NCI-H526 treated with DMSO at 0.1 percent for 48 hours (cell line): ENCODE measurements around the gene BTBD9.

Source experiments
- DNase-seq: peaks from one replicate; lab custom pipeline; 2025; lab: John Stamatoyannopoulos, UW

Gene BTBD9

GRCh38 chr6:38287487-38287886, 352.2 kb downstream of the BTBD9 start:
- DNase-seq = no peak

GRCh38 chr6:38284802-38285394, 354.8 kb downstream of the BTBD9 start:
- no peak for DNase-seq

GRCh38 chr6:38283734-38284362, 355.9 kb downstream of the BTBD9 start:
- DNase-seq = no peak

- no peak for DNase-seq
These were observed 356.8 kb downstream of the BTBD9 start for GRCh38 chr6:38282911-38283310.

DNA sequence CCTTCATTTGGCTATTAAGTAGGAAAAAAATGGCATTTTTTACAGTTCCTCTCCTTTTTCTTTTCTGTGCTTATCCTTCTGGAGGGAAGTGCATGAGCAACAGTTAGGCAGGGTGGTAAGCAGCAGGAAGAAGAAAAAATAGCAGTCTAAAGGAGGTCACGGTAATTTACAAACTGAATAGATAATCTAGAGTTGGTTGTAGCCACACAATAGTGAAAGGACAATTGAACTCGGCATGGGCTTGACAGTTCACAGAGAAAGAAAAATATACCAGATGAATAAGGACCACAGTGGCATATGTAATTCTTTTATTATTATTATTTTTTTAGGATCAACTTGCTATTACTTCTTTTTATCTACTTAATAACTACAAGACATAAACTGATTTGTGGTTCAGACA, 358.6 kb downstream of the BTBD9 start:
- no peak for DNase-seq

GRCh38 chr6:38279963-38280588, 359.7 kb downstream of the BTBD9 start:
- no peak for DNase-seq

DNA sequence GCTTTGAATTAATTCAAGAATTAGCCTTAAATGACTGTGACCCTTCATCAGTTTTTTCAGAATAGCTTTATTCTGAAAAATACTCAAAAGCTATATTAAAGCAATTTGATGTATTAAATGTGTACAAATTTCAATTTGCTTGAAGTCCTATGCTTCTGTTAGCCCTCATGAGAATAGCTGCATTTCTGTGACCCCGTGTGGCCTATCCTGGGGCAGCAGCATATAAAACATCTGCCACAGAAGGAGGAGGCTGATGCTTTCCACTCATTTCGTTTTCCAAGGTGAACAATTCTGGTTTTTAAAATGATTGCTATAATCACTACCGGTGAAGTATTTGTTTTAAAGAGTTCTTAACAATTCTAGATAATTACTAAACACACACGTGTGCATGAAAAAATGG, 360.3 kb downstream of the BTBD9 start:
- no peak for DNase-seq

GRCh38 chr6:38273325-38273724, 366.4 kb downstream of the BTBD9 start:
- DNase-seq = no peak

DNA sequence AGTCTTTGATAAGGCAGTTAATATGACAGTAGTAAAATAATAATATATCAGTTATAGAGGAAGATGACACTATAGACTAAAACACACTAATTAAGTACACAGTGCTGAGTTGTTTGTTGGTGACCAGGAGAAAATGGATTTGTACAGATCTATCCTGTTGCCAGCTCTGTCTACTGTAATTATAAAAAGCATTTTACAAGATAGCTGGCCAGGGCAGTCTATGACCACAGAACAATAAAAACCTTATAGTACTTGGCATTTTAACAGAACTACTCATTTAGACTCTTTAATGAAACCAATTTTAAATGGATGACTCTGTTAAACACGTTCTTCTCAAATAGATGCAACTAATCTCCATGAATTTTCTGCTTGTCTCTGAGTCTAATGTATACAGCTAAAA, 367.5 kb downstream of the BTBD9 start:
- no peak for DNase-seq

GRCh38 chr6:38271081-38271480, 368.6 kb downstream of the BTBD9 start:
- DNase-seq = no peak

DNA sequence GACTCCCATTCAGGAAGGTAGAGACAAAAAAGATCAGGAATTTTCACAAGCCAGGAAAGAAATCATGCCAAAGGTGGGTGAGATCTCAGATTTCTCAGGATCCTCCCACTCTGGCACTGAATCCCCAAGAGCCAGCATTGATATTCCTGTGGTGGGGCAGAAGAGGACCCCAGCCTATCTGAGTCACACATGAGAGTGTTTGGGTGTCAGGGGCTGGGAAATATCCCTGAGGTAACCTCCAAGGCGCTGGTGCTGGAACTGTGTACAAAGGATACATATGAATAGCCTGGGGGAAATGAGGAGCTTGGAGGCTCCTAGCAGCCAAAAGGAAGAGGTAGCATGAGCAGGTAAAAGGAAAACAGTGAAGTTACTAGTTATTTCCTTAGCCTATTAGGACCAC, 369.4 kb downstream of the BTBD9 start:
- no peak for DNase-seq

- DNase-seq = no peak
These were observed 370.1 kb downstream of the BTBD9 start for GRCh38 chr6:38269461-38270172.

- no peak for DNase-seq
These were observed 371.4 kb downstream of the BTBD9 start for GRCh38 chr6:38268342-38268741.

- DNase-seq = no peak
These were observed 372.8 kb downstream of the BTBD9 start for GRCh38 chr6:38266921-38267354.

DNA sequence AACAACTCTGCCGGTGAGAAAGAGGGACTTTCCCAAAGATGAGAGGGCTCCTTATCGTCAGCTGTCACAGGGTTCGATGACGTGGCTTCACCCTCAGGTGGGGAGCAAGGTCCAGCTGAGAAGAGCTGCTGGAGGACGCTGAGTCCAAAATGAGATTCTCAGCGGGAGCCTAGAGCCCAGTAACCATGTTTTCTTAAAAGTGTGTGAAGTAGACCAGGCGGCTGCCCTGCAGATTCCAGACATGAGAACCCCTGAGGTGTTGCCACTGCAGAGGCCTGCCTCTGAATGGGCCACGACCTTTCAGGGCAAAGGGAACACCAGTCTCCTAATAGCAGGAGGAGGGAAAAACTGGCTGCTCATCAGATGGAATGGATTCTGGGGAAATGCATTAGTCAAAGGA, 375.1 kb downstream of the BTBD9 start:
- no peak for DNase-seq

GRCh38 chr6:38262609-38263008, 377.1 kb downstream of the BTBD9 start:
- no peak for DNase-seq

DNA sequence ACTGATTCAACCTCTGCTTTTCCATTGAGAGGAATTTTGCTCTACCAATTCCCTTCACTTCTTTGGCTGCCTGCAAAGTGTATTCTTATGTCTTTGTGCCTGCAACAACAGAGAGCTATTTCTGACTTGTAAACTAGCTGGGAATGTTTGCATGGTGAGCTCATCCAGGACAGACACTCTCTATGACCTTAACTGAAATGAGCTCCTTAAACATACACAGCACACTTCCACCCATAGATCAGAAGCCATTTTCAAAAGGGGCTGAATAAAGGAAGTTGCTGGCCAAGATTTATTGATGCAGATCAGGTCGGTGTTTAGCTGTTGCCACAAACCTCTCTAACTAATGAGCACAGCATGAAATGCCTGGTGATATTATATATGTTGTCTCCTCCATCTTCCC, 377.7 kb downstream of the BTBD9 start:
- DNase-seq = no peak

DNA sequence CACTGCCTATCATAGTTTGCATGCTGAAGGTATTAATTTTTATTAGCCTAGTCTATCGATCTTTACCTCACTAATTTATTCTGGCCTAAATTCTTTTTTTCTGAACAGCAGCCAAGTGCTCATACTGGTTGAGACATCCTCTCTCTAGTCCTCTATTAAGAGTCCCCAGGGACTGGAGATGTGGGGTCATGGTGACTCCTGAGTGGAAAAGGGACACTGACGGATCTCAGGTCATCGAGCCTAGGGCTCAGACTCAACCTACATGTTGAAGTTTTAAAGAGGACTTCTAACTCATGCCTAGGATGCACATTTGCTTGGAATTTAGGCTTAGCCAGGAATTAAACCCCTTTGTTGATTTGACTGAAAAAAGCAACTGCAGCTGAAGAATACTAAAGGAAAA, 378.1 kb downstream of the BTBD9 start:
- no peak for DNase-seq

- no peak for DNase-seq
These were observed 380.0 kb downstream of the BTBD9 start for GRCh38 chr6:38259736-38260135.

GRCh38 chr6:38248500-38249234, 391.1 kb downstream of the BTBD9 start:
- DNase-seq = no peak

- no peak for DNase-seq
These were observed 394.4 kb downstream of the BTBD9 start for GRCh38 chr6:38245295-38245694.

DNA sequence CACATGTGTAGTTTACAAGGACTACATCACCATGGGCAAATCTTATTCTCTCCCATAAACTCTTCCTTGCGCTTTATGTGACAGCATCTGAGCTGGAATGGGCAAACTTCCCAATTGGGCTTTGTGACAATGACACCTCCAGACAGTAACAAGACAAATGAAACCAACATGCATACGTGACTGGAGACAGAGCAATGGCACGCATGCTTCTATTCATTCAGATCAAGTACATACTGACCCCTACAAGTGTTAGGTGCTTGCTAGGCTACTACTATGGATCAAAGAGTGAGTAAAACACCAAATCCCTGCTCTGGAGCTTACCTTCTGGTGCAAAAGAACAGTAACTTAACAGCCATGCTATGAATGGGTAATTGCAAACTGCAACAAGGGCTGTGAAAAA, 394.9 kb downstream of the BTBD9 start:
- DNase-seq = no peak
